ENCODE data around the gene TTC19.
"Not testable (repeated sequence)": the region's sequence is repeated elsewhere in the genome, so short reads cannot be mapped to it uniquely, and the experiment has no call there.

Gene TTC19

GRCh38 chr17:15973016-15973415, 26.6 kb upstream of the TTC19 start:
- DNase-seq: no peak

DNA sequence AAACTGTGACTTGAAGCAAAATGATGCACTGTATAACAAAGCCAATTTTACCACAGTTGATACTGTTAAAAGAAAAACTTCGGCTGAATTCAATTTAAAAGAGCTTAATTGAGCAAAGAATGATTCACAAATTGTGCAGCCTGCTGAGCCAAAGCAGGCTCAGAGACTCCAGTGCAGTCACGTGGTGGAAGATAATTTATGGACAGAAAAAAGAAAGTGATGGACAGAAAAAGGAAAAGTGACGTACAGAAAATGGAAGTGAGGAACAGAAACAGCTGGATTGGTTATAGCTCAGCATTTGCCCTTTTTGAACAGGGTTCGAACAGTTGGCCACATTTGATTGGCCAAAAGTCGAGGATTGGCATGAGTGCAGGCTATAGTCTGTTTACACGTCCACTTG, 25.8 kb upstream of the TTC19 start:
- no peak for DNase-seq

DNA sequence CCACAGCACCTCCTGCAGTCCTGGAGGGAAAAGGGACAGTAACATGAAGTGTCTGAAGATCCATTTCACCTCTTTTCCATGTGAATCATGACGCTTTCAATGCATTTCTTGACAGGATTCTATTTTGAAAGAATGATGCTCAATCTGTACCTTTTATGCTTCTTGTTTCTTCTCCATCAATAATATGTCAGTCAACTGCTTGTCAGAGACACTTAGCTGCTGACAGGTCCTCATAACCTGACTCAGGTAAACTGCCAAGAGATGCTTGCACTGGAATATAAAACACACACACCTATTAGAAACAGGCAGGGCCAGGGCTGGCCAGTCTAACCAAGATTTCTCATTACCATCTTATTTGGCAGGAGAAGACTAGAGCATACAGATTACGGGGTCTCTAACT, 21.7 kb upstream of the TTC19 start:
- no peak for DNase-seq

DNA sequence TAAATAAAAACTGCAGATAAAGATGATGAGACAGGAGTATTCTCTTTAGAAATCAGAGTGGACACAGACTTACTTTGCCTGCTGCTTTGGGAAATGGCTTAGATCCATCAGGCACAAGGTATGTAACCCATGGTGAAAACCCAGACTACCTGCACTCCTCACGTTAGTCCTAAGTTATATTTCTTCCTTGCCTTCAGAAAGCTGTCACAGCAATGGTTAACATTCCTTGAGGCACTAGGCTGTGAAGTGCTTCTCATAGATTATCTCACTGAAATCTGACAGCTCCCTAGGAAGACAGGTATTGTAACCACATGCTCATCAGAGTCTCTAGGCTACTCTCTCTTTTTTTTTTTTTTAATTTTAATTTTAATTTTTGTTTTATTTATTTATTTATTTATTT, 21.0 kb upstream of the TTC19 start:
- no peak for DNase-seq

DNA sequence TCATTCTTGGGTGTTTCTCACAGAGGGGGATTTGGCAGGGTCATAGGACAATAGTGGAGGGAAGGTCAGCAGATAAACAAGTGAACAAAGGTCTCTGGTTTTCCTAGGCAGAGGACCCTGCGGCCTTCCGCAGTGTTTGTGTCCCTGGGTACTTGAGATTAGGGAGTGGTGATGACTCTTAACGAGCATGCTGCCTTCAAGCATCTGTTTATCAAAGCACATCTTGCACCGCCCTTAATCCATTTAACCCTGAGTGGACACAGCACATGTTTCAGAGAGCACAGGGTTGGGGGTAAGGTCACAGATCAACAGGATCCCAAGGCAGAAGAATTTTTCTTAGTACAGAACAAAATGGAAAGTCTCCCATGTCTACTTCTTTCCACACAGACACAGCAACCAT, 20.6 kb upstream of the TTC19 start:
- DNase-seq: not testable (repeated sequence)

GRCh38 chr17:15981208-15981607, 18.4 kb upstream of the TTC19 start:
- peak; percentile 60 for DNase-seq

DNA sequence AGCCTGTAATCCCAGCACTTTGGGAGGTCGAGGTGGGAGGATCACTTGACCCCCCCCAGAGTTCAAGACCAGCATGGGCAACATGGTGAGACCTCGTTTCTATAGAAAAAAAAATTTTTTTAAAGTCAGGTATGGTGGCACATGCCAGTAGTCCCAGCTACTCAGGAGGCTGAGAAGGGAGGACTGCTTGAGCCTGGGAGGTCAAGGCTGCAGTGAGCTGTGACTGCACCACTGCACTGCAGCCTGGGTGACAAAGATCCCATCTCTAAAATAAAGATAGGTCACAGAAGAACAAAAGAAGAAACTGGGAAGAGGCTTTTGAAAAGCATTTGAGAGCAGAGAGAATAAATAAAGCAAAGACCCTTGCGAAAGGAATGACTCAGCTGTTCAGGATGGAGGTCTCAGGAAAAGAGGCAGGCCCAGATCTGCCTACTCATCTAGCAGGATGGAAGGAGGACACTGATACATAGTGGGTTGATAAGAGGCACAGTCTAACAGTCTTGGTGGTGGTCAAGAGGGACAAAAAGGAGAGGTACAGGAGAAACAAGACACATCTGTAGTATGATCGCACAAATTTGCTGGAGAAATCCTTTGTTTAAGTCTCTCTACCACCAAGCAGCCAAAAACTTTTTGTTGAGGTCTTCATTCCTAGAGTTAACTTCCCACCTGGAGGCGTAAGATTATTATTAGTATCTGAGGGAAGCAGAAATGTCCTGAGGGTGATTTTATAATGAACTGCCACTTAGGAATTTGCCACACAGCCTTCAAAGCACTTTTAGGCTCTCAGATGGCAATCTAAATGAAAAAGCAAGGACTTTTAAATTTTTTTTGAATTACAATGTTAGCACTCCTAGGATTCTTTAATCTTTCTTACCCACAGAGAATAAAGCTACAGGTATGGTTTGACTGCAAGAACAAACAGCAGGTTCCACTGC, 17.7 kb upstream of the TTC19 start:
- peak; percentile 74 for DNase-seq

DNA sequence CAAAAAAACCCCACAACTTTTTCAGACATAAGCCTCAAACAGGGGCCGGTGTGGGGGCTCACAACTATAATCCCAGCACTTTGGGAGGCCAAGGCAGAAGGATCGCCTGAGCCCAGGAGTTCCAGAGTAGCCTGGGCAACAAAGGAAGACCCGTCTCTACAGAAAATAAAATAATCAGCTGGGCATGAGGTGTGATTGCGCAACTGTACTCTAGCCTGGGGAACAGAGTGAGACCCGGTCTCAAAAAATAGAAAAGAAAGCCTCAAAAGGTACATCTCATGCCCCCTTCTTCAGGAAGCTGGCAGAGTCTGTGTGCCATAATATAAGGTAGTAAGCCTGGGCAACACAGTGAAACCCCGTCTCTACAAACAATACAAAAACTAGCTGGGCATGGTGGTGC, 3.3 kb upstream of the TTC19 start:
- DNase-seq: no peak

DNA sequence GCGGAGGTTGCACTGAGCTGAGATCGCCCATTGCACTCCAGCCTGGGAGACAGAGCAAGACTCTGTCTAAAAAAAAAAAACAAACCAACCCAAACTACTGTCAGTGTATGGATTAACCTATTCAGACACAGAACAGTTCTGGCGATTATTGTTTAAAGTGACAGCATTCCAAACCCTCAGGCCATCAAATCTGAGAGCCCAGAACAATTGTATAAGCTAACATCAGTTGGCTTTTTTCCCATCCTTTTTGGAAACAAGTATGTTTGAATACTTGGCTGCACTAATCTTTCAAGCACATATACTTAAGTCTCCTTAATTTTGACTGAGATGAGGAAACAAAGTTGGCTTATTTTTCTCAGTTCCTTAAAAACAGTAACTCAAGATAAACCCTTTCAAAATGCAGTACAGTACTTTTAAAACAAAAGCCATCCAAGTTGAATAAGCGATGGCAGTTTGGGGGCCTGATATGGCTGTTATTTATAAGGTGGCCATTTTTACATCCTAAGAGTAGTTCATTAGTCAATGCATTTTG, 1.5 kb upstream of the TTC19 start:
- no peak for DNase-seq

DNA sequence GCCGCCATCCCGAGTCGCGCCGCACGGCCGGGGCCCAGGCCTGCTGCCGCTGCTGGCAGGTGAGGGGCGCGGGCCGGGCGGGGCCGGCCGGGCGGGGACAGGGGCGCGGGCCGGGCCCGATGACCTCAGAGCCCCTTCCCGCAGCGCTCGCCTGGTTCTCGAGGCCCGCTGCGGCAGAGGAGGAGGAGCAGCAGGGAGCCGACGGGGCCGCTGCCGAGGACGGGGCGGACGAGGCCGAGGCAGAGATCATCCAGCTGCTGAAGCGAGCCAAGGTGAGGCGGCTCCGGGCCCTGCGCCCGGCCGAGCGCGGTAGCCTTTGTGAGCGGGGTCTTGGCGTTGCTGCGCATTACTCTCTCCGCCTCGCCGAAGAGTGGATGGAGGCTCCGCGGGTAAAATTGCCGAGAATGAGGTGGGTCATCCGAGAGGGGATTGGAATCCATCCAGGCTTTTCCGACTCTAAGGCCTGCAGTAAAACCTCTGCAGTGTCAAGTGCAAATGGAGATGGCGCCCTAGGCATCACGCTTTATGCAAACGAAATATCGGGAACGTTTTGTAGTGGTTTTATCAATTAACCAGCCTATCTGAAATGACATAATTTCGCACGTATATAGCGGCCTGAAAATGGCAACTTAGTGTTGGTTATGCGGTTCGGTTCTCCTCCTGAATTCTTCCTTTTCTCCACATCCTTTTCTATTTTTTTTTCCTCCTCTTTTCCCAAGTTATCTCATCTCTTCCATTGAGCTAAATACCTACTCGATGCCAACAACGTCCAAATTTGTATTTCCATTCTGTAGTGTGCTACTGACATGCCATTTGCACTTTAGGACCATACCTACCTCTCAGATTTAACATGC, 577 bp downstream of the TTC19 start:
- peak; percentile 58 for DNase-seq

DNA sequence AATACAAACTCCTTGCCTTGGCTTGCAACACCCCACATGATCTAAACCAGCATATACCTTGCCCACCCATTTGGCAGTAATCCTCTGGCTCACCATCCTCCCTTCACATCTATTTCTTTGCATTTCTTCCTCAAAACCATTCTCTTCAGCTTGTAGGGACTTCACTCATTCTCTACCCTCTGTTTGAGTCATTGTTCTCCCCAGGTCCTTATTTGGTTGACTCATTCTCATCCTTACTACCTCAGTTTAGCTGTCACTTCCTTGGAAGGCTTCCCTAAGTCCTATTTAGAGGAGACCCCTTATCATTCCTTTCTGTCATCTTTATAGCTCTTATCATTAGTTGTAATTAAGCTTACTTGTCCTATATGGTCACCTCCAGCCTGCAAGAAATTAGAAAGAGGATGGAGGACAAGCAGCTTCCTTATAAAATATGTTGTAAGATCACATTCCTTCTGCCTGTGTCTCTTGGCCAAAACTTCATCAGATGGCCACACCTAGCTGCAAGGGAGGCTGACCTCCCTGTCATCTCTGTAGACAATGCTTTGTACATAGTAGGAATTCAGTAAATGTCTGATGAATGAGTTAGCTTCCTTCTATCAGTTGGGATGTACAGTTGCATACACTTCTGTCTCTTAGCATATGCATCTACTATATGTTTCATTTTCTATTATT, 1.7 kb downstream of the TTC19 start:
- DNase-seq: peak; percentile 26

- DNase-seq: no peak
Measured at GRCh38 chr17:16002708-16003260, 3.2 kb downstream of the TTC19 start.

DNA sequence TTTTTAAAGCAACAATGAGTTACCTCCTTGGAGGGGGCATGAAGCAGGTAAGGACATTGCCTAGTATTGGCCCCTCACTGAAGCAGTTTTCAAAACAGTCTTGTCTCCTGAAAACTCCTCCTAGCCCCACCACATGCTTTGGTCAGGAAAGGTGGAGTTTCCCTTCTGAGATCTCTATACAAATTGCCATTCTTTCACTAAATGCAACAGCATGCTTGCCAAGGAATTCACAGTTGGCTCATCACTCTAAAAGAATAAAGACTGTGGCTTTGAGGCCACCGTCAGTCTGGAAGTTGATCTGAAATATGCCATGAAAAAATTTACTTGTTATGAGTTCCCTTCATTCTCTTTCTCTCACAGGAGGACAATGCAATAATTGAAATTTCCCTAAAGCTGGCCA, 4.2 kb downstream of the TTC19 start:
- DNase-seq: no peak

DNA sequence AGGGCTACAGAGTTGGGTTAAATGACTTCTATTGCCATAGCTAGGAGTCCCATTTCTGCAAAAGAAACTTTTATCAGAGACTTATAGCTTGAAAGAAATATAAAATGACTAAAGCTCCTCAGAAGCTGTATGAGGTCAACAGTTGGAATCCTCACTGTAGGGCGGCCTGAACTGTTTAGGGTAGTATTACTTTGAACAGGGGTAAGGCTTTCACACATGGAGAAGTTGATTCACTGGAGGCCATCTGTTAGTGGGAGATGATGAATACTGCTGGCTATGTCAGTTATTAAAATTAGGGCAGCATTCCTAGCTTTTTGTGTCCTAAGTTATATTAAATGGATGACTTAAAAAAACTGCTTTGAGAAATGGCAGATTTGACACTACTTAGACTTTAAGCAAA, 6.0 kb downstream of the TTC19 start:
- no peak for DNase-seq

DNA sequence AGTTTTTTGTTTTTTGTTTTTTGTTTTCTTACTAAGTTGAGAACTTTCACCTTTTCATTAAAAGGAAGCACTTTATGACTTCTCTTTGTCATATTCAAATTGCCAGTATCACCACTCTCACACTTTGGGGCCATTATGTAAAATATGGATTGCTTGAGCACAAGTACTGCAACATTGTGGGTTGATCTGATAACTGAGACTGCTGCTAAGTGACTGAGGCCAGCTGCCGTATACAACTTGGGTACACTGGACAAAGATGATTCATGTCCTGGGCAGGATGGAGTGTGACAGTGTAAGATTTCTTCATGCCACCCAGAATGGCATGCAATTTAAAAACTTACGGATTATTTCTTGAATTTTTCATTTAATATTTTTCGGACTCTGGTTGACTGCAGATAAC, 7.8 kb downstream of the TTC19 start:
- DNase-seq: peak; percentile 57

DNA sequence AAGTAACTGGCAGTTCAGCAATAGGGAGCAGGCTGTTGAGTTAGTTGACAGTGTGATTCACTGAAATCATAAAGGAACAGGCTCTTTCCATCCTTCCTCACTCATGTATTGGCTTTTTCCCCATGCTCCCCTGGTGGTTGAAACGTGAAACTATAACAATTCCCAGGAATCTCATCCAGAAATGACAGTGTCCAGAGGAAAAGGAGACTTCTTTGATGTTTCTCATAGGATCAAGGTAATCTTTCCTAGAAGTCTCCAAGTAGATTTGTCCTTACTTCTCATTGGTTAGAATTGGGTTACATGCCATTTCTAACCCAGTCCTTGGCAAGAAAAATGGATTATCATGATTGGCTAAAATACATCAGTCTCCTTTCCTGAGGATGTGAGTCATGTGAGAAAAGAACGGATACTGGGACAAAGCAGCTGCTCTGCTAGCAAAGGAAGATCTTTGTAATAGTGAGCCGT, 14.4 kb downstream of the TTC19 start:
- DNase-seq: no peak

DNA sequence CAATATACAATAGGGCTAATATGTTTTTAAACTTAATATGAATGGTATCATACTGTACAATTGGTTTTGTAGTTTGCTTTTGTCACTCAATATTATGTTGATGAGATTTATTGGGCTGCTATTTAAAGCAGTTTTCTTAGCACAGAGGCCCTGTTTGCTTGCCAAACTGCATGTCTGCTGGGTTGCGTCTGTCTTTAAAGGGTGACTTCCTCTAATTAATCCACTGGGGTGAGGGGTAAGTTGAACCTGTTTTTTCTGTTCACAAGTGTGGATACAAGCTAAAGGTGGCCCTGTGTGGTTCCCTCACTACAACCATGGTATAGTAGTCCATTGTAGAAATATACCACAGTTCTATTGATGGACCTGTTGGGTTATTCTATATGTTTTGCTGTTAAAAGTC, 19.7 kb downstream of the TTC19 start:
- no peak for DNase-seq

- no peak for DNase-seq
Measured at GRCh38 chr17:16023881-16024280, 24.3 kb downstream of the TTC19 start.

- DNase-seq: no peak
Measured at GRCh38 chr17:16025202-16025601, 25.6 kb downstream of the TTC19 start.

DNA sequence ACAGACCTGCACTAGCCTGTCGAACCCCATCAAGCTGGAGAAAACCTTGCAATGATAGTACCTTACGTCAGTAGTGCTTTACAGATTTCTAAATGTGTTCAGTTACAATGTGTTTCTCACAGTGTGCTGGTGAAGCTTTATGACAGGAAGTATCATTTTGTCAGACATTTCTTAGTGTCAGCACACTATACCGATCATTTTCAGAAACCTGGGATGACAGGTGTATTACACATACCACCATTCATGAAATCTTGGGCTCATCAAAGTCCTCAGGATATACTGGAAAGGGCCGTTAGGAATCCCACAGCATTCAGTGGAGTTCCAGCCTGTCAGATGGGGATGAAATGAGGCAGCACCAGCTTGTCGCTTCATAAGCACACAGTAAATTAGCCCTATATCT, 27.3 kb downstream of the TTC19 start:
- no peak for DNase-seq

GRCh38 chr17:16027708-16028584, 28.3 kb downstream of the TTC19 start:
- peak; percentile 70 for DNase-seq

Measured in hematopoietic multipotent progenitor cell treated with erythropoietin and hydrocortisone succinate and interleukin-3 and kit ligand, for 4 days (in vitro differentiated cells).